ENCODE results near the gene TMBIM1. TPM values are rescaled to one million over a fixed set of nuclear protein-coding genes. Genes with fewer than 3 reads are reported as not detected.

TMBIM1 gene, protein sequence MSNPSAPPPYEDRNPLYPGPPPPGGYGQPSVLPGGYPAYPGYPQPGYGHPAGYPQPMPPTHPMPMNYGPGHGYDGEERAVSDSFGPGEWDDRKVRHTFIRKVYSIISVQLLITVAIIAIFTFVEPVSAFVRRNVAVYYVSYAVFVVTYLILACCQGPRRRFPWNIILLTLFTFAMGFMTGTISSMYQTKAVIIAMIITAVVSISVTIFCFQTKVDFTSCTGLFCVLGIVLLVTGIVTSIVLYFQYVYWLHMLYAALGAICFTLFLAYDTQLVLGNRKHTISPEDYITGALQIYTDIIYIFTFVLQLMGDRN
- total RNA-seq (2022; extraction: Qiagen RNA extraction) = 116 to 133 TPM (median 127 TPM) in 5 replicates

DNA sequence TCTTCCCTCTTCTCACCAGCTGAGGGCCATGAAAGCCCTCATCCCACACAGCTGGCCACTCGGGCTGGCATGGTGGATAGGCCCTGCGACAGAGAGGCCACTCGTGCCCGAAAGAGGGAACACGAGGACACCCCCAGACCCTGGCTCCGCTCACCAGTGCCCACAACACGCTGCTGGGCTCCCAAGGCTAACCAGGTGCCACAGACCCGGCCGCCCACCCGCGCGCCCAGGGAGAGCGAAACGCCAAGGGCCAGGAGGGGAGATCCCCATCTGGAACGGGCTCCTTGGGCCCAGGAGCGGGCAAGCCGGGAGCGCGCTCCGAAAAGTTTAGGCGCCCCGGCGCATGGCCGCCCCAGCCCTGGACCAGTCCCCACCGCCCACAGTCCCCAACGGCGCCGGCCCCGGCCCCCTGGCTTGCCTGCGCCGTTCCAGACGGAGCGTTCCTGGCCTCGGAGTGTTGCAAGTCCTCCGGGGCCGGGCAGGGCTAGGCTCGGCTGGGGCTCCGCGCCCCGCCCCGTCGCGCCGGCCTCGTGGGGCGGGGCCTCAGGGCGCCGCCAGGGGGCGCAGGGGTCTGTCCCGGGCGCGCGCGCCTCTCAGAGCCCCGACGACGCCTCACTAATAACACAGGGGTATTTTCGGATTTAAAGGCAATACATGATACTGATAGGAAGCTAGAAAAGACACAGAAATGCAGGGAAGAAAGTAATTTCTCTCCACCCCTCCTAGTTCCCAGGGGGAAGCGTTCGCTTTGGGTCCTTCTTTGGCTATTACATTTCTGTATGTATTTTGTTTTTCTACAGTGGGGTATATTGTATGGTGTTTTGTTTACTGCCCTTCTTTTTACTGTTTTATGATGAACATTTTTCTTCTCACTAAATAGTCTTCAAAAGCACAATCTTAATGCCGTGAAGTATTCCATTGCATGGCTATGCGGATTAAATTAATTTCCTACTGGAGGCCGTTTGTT, at the start of gene TMBIM1:
TSS of gene TMBIM1 (minus strand) at position 456 of the 967 bp plus-strand sequence. CDS start 10,362 bp downstream, outside the sequence.

GRCh38 chr2:218269900-218270720, 22.2 kb downstream of the TMBIM1 start, which contains the start of the genes AAMP and PNKD:
Gene AAMP, minus strand, starts transcription at chr2:218270137. Its CDS starts 51 bp downstream, at chr2:218270086.
Gene PNKD, plus strand, starts transcription at chr2:218270519. Its CDS starts 17 bp downstream, at chr2:218270536.

DNA sequence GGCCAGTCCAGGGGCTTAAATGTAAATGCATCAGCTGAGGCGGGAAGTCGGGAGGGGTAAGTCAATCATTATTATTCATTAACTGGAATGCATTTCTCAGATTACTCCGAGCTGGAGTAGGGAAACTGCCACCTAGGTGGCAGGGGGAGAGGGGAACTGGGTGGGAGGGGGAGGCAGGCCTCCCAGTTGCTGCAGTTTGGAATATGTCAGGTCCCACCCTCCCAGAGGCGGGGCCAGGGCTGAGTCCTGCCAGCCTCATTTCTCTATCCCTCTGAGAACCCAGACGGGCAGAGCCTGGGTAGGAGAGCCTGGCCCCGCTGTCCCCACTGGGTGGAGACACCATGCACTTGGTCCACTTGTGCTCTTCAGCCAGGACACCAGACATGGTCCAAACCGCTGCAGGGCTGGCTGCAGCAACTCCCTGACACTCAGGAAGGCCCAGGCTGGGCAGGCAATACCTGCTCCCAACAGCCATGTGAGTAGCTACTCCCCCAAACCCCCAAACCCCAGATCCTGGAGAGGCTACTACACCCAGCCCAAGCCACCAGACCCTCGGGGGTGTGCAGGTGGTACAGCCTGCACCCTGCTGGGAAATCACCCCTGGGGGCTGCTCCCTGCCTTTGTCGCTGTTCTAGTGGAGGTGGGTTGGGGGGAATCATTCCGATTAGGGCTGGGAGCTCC, 31.4 kb downstream of the TMBIM1 start, which contains the start of gene GPBAR1:
TSS of gene GPBAR1 (plus strand) at position 274 of the 681 bp plus-strand sequence. CDS start 1,710 bp downstream, outside the sequence.

Other genes starting within 250 kb of the TMBIM1 start
- gene RUFY4, start 223.2 kb downstream of the TMBIM1 start, total RNA-seq (2022; extraction: Qiagen RNA extraction) = not detected in 5 replicates
- 0.03 to 0.05 TPM in 2 of 5 replicates, not detected in the others for gene CXCR2, start 166.5 kb downstream of the TMBIM1 start, total RNA-seq (2022; extraction: Qiagen RNA extraction)
- gene CXCR1, start 125.5 kb downstream of the TMBIM1 start, total RNA-seq (2022; extraction: Qiagen RNA extraction) = not detected in 5 replicates
- 286 to 304 TPM (median 295 TPM) in 5 replicates for gene ARPC2, start 75.3 kb downstream of the TMBIM1 start, total RNA-seq (2022; extraction: Qiagen RNA extraction)
- gene GPBAR1, start 31.5 kb downstream of the TMBIM1 start, total RNA-seq (2022; extraction: Qiagen RNA extraction) = 0.08 to 0.17 TPM (median 0.11 TPM) in 5 replicates
- 123 to 183 TPM (median 129 TPM) in 5 replicates for gene AAMP, start 22.4 kb downstream of the TMBIM1 start, total RNA-seq (2022; extraction: Qiagen RNA extraction)
- gene PNKD, start 22.0 kb downstream of the TMBIM1 start, total RNA-seq (2022; extraction: Qiagen RNA extraction) = 51.5 to 73.2 TPM (median 69.8 TPM) in 5 replicates
- gene CATIP, start 64.4 kb upstream of the TMBIM1 start, total RNA-seq (2022; extraction: Qiagen RNA extraction) = 0.15 to 0.21 TPM in 2 of 5 replicates, not detected in the others
- 0.15 to 0.41 TPM (median 0.28 TPM) in 5 replicates for gene SLC11A1, start 89.8 kb upstream of the TMBIM1 start, total RNA-seq (2022; extraction: Qiagen RNA extraction)
- gene CTDSP1, start 107.4 kb upstream of the TMBIM1 start, total RNA-seq (2022; extraction: Qiagen RNA extraction) = 58.4 to 80.3 TPM (median 74.6 TPM) in 5 replicates
- 0.17 to 0.37 TPM (median 0.25 TPM) in 5 replicates for gene VIL1, start 126.6 kb upstream of the TMBIM1 start, total RNA-seq (2022; extraction: Qiagen RNA extraction)

Data from A549 treated with CORT108297 at 1 μM for 4 hours (cell line).